ENCODE results near the gene RRAGC. TPM values are rescaled to one million over a fixed set of nuclear protein-coding genes. Genes with fewer than 3 reads are reported as not detected.
"Not testable (repeated sequence)": the region's sequence is repeated elsewhere in the genome, so short reads cannot be mapped to it uniquely, and the experiment has no call there.

The RRAGC gene
- total RNA-seq, 4 donors from 2014 or later = 11.9 to 20.1 (median 17.5) TPM

GRCh38 chr1:38814984-38815464 is 44.5 kb downstream of the RRAGC start:
- WGBS, 2 donors = 70% methylated on average over 1 of the region's 1 CpG
- Histone ChIP-seq H3K4me3 (no peak overlapping the region), H3K27me3 (peaks cover 0 to 84% (median 12%) of the 10 kb centered on the region in 4 donors), H3K9me3 (no peaks in the 10 kb centered on the region), H3K36me3 (no peaks in the 10 kb centered on the region), H3K4me1 (peaks cover 9 to 25% (median 12%) of the 10 kb centered on the region in 3 donors), H3K27ac (no peak overlapping the region)
- intact Hi-C loops (cut with DNase I) = loop anchor here (5.0 kb wide), 1 partner anchor 783 kb away; no protein-coding TSS in a partner anchor
- DNase-seq = no peak
- TF ChIP-seq POLR2A (IDR thresholded peaks at IDR 0.05) = no peak
- no peak for TF ChIP-seq CTCF (IDR thresholded peaks at IDR 0.05)

- peaks cover 0 to 80% (median 12%) of the 10 kb centered on the region in 4 donors for H3K27me3 ChIP-seq
- WGBS, 2 donors = 54 to 82% methylated on average over 4 to 7 of the region's 7 CpGs
- TF ChIP-seq CTCF (IDR thresholded peaks at IDR 0.05) (no peak), POLR2A (IDR thresholded peaks at IDR 0.05) (no peak)
Measured at GRCh38 chr1:38814444-38814983, 45.1 kb downstream of the RRAGC start.

DNA sequence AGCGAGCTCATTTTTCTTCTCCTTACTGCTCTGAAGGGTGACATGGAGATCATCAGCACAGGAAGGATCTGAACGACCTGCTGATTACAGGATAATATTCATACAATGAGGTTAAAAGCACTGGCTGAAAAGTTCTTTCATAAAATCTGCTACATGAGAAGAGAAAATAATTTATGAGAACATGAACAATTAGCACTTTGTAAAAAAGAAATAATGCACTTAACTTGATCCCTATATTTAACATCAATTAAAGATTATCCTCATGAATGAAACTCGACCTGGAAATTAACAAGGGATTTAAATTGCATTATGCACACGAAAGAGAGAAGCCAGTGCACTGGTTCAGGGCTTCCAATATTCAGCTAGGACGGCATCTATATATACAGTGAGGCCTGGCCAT is 46.6 kb downstream of the RRAGC start:
- no peaks in the 10 kb centered on the region for H3K9me3 ChIP-seq
- H3K4me1 ChIP-seq = peaks cover 4 to 16% (median 4%) of the 10 kb centered on the region in 3 donors
- intact Hi-C loops (cut with DNase I) = no loop called here
- no peaks in the 10 kb centered on the region for H3K36me3 ChIP-seq
- no peak for DNase-seq
- WGBS, 2 donors = 51 to 67% methylated on average over 5 of the region's 5 CpGs
- TF ChIP-seq POLR2A (IDR thresholded peaks at IDR 0.05) (no peak), CTCF (IDR thresholded peaks at IDR 0.05) (no peak)
- H3K27me3 ChIP-seq = peaks cover 0 to 65% (median 6%) of the 10 kb centered on the region in 4 donors
- no peak overlapping the region for H3K27ac ChIP-seq
- no peak overlapping the region for H3K4me3 ChIP-seq

More at GRCh38 chr1:38814444-38814983, 45.1 kb downstream of the RRAGC start:
- Histone ChIP-seq H3K4me3 (no peak overlapping the region), H3K9me3 (no peaks in the 10 kb centered on the region), H3K27ac (no peak overlapping the region), H3K4me1 (peaks cover 9 to 25% (median 12%) of the 10 kb centered on the region in 3 donors), H3K36me3 (no peaks in the 10 kb centered on the region)
- DNase-seq = no peak
- intact Hi-C loops (cut with DNase I) = no loop called here

DNA sequence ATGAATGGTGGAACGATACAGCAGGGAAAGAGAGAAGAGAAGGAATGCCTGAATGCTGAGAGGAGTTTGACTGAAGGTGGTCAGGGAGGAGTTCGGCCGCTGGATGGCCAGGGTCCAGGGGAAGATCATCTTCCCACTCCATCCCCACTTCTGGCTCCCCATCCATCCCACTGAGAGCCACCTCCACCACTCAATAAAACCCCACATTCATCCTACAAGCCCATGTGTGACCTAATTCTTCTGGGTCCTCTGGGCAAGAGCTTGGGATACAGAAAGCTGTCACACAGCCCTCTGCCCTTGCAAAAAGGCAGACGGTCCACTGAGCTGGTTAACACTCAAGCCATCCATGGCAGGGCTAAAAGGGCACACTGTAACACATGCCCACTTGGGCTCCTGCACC is 48.1 kb downstream of the RRAGC start:
- H3K36me3 ChIP-seq; intact Hi-C loops (cut with DNase I); DNase-seq; H3K4me1 ChIP-seq; H3K9me3 ChIP-seq; H3K27ac ChIP-seq; H3K4me3 ChIP-seq: not testable (repeated sequence)
- 60 to 96% methylated on average over 2 to 3 of the region's 4 CpGs for WGBS, 2 donors
- H3K27me3 ChIP-seq = peaks cover 0 to 62% (median 4%) of the 10 kb centered on the region in 4 donors

DNA sequence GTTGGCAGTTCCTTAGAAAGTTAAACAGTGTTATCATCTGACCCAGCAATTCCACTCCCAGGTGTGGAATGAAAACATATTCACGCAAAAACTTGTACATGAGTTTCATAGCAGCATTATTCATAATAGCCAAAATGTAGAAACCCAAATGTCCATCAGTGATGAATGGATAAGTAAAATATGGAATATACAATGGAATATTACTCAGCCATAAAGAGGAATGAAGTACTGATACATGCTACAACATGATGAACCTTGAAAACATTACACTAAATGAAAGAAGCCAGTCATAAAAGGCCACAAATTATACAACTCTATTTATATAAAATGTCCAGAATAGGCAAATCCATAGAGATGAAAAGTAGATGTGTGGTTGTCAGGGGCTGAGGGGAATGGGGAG is 53.5 kb downstream of the RRAGC start:
- H3K27me3 ChIP-seq = peaks cover 0 to 76% (median 4%) of the 10 kb centered on the region in 4 donors
- H3K9me3 ChIP-seq = no peaks in the 10 kb centered on the region
- DNase-seq = no peak
- H3K4me3 ChIP-seq = no peak overlapping the region
- TF ChIP-seq POLR2A (IDR thresholded peaks at IDR 0.05) (no peak), CTCF (IDR thresholded peaks at IDR 0.05) (no peak)
- no peak overlapping the region for H3K27ac ChIP-seq
- WGBS, 2 donors = 86 to 100% methylated on average over 1 of the region's 1 CpG
- H3K4me1 ChIP-seq = peaks cover 3 to 13% (median 10%) of the 10 kb centered on the region in 3 donors
- intact Hi-C loops (cut with DNase I) = no loop called here
- H3K36me3 ChIP-seq = no peaks in the 10 kb centered on the region

Measured in esophagus squamous epithelium (tissue), 5 donors.